PFSK-1 (cell line): ENCODE data around the gene IL6ST.

ENCODE experiments used
- FOXP2 ChIP-seq: optimal IDR thresholded peaks from 2 replicates; pipeline ENCODE3; 2011; ENCODE audit warnings: borderline replicate concordance, control low read depth, inconsistent platforms; ENCODE audit not compliant: insufficient read depth; ENCODE audit errors: extremely low read length, extremely low read depth
- POLR2AphosphoS5 ChIP-seq: IDR thresholded peaks from 2 replicates; pipeline ENCODE4 v1.6.1; 2012; ENCODE audit warnings: low read depth, mild to moderate bottlenecking, control low read depth, low read length, moderate library complexity
- REST ChIP-seq, 2 experiments: IDR thresholded peaks; 2 replicates each; pipeline versions ENCODE4 v1.6.1 to v1.8.0; 2011 to 2012; ENCODE audit warnings: low read depth in 2 of 2, low read length in 2 of 2, control low read depth in 1 of 2, inconsistent platforms in 1 of 2, mild to moderate bottlenecking in 1 of 2, moderate library complexity in 1 of 2; ENCODE audit not compliant: insufficient read depth in 1 of 2
- SIN3A ChIP-seq: IDR thresholded peaks from 2 replicates; pipeline ENCODE4 v1.6.1; 2012; ENCODE audit warnings: mild to moderate bottlenecking, low read length, moderate library complexity, borderline replicate concordance; ENCODE audit not compliant: insufficient read depth
- TAF1 ChIP-seq: IDR thresholded peaks from 2 replicates; pipeline ENCODE4 v1.6.1; 2012; ENCODE audit warnings: low read length, control low read depth, borderline replicate concordance; ENCODE audit not compliant: insufficient read depth

GRCh38 chr5:55888205-55888604 is 106.6 kb downstream of the IL6ST start:
- no peak for TF ChIP-seq REST (IDR thresholded peaks at IDR 0.05; ENCODE audit: insufficient read depth in 1 of 2, low read depth in 2 of 2, low read length in 2 of 2)
- no peak for TF ChIP-seq POLR2AphosphoS5
- no peak for TF ChIP-seq TAF1
- no peak for TF ChIP-seq FOXP2
- TF ChIP-seq SIN3A: no peak
